GM18868 (cell line): ENCODE data around the gene PQBP1.

ENCODE experiments used
- ATAC-seq: cut with Tn5 transposase; IDR thresholded peaks from one replicate; pipeline ENCODE4 v1.9.1; 2021; ENCODE audit warnings: mild to moderate bottlenecking, moderate library complexity; ENCODE audit not compliant: unreplicated experiment

The PQBP1 gene

DNA sequence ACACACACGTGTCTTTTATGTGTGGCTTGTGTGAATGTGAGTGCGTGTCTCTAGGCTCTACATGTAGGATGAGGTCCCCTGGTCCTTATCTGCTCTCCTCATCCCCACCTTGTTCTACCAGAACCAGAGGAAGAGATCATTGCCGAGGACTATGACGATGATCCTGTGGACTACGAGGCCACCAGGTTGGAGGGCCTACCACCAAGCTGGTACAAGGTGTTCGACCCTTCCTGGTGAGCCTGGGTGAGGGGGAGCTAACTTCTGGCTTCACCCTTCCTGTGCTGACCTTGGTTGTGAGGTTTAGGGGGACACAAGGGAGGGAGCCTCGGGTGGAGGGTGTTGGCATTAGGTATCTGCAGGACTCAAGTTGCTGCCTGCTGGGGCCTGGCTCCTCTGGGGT, 3.3 kb downstream of the PQBP1 start:
- no peak for ATAC-seq

DNA sequence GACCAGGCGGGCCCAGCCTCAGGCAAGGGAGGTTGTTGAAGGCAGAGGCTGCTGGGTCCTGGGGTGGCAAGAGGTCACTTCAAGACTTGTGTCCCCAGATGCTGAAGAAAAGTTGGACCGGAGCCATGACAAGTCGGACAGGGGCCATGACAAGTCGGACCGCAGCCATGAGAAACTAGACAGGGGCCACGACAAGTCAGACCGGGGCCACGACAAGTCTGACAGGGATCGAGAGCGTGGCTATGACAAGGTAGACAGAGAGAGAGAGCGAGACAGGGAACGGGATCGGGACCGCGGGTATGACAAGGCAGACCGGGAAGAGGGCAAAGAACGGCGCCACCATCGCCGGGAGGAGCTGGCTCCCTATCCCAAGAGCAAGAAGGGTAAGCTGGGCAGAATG, 4.4 kb downstream of the PQBP1 start:
- ATAC-seq, result no peak

DNA sequence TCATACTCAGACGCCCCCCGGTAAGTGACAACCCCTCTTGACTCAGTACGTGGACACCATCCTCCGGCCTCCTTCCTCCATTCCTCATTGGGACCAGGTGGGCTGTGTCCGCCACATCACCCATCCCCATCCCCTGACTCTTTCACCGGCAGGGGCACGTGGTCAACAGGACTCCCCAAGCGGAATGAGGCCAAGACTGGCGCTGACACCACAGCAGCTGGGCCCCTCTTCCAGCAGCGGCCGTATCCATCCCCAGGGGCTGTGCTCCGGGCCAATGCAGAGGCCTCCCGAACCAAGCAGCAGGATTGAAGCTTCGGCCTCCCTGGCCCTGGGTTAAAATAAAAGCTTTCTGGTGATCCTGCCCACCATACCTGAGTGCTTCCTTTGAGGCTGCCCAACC, 5.0 kb downstream of the PQBP1 start:
- ATAC-seq, result no peak

DNA sequence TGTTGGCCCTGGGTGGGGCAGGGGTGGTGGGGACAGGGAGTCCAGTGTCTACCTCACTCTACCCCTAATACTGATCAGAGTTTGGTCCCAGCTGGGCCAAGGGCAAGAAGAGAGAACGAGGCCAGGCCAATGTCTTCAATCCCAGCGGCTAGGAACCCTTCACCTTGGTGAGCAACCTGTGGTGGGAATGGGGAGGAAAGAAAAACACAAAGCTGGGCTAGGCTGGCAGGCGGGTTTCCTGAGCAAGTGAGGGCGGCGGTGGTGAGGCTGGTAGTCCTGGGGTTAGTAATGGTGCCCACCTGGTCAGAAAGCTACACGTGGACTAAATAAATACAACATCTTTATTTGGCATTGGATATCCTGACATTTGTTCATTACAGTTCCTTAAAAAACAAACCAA, 5.6 kb downstream of the PQBP1 start:
- ATAC-seq, result no peak

DNA sequence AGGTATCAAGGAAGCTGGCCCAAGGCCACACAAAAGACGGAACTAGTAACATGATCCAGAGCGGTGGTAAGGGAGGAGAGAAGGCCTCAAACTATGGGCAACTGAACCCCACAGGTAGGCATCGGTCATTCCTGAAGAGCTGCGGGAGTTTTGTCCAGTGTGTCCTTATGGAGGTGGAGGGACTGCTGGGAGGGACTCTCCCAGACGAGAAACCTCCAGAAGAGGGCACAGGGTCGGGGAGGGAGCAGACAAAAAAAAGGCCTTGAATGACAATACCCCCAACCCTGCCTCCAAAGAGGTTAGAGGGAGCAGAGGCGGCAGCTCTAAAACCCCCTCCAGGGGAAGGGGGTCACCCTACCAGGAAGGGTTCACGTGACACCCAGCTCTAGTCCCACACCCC, 6.5 kb downstream of the PQBP1 start:
- ATAC-seq, result no peak

DNA sequence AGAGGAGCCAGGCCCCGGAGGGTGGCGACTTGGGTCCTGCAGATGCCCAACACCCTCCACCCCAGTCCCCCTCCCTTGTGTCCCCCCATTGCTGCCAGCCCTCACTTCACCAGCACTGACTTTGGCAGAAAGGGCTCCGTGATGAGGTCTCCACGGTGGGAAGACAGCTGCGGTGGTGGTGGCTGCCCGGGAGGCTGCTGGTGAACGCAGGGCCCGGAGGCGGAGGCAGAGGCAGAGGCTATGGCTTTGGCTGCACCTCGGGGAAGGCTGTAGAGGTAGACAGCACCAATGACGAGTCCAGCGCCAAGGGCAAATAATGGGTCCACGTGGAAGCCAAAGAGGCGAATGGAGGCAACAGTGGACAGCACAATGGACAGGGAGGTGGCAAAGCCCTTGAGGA, 6.9 kb downstream of the PQBP1 start:
- ATAC-seq, result no peak

DNA sequence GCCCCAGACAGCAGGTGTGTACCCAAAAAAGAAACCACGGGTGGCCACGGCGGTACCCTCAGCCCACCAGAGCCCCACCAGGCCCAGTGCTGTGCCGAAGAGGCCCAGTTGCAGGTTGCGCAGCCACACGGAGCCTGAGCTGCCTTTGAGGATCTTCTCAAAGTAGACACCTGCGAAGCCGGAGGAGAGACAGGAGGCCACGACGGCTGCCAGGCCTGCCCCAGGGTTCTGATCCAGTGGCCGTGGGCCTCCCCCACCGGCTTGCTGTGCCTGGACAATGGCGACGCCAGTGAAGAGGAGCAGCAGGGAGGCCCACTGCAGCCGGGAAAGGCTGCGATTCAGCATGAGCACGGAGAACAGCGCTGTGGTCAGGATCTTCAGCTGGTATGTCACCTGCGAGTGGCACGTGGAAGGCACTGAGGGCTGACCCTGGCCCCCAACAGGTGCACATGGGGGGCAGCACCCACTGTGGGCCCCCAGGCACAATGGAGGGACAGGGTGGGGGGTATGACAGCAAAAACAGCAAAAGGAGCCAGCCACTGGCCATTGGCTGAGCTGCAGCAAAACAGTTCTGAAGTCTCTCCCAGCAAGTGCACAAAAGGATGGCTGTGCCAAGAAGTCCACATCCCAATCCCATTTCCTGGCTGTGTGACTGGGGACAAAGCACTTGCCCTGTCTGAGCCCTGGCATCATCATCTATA, 7.5 kb downstream of the PQBP1 start:
- ATAC-seq, result no peak

DNA sequence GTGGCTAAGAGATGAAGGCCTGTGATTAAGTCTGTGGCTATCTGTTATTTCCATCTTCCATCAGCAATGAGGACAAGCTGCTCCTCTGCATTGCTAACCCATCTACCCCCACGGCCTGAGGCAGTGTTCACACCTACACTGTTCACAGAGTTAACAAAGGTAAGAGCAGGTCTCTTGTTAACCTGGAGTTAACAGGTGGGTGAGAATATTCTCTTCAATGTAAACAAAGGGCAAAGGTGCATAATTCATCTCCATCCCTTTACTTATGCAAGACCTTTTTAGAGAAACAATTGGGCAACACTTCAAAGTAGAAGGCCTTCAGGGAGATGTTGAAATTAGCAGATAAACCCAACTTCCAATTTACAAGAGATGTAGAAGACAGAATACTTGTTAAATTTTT, 10.9 kb downstream of the PQBP1 start:
- no peak for ATAC-seq

DNA sequence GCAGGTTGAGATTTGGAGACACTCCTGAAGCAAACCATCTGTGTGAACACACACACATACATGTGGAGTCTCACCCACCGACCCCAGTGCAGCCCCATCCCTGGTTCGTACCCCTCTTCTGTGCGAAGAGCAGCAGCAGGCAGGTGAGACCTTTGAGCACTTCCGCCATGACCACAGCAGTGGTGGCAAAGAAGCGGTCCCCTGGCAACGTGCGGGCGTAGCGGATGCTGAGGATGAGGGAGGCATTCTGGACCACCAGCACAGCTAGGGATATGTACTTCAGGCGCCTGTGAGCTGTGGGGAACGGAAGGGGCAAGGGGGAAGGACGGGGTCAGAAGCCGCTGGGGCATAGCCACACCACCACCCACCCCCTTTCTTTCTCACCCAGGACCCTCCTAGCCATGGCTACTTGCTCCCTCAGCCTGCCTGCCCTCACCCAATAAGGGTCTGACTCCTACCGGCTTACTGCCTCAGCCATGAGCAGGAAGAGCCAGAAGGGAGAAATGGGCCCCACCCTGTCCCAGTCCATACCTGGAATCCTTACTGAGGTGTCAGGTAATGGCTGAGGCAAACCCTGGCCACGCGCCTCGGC, 12.1 kb downstream of the PQBP1 start:
- no peak for ATAC-seq

DNA sequence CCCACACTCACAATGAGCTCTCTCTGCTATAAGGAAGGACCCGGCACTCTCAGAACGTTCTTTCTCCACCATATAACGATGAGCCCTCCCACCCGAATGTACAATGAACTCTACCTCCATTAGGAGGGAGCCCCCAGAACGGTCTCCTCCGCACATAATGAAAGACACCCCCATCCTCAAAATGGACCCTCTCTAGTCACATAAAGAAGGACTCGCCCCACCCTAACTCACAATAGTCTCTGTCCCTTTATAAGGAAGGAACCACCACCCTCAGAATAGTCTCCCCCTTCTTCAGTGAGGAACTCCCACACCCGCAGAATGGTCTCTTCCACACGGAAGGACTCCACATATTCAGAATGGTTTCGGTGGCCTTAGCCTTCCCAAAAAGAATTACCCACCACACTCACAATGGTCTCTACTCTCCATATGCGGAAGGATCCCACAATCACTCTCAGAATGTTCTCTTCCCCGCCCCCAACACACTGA, 13.2 kb downstream of the PQBP1 start:
- no peak for ATAC-seq

DNA sequence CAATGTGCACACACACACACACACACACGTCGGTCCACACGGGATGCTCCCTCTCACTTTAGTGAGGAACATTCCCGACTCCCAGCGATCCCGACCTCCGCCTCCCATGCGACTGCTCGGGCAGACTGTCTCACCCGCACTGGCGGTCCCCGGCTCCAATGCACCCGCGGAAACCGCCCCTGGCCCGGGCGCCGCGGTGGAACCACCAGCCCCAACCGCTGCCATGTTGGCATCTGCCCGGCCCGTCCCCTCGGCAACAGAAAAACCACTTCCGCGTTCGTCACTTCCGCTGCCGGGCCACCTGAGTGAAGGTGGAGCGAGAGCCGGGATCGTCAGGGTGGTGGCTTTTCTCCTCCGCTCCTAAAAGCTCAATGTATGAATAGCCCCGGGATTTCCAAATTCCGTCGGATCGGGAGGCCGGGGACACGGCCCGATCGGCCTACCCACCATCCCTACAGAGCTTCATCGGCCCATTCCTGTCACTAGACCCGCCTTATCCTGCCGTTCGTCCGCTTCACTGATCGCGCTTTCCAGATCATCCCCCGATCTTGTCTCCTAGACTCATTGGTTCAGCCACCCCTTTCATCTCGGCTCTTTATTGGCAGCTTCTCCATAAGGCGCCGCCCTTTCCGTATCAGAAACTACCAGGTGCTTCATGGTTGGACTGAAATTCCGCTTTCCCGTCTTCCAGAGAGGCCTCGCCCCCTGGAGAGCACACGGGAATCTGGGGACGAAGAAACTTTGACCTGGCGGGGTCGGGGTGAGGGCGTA, 13.9 kb downstream of the PQBP1 start, which contains the start of gene SLC35A2:
Gene SLC35A2, minus strand, starts transcription at position 235 of the 771 bp plus-strand sequence. Its CDS starts 10 bp downstream, at position 225.
- peak; percentile 77 for ATAC-seq

DNA sequence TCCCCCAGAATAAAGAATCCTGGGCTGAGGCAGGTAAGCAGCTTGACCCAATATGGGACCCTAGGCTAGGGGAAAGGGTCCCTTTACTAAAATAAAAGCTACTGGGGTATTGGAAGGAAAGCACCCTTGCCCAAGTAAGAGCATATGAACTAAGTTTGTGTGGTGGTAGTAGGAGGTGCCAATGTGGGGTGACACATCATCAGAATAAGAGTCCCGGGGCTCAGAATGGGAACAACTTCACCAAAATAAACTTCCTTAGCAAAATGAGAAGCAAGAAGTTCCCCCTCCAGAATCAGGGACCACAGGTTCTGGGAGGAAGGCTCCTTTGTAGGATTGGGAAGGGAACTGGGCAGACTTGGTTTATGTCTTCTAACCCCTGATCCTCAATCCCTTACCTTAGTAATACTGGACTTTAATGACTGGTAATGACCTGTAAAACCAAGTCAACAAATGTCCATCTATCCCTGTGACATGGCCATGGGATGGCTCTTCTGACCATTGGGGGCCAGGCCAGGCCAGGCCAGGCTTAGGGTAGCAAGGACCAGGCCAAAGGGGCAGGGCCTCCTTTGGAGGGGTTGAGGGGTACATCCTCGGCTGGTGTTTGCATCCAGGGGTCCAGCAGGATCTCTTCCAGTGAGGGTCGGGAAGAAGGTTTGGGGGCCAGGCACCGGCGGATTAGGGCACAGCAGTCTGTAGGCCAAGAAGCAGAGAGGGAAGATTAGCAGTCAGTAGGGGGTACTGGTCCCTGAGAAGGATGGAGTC, 16.1 kb downstream of the PQBP1 start:
- no peak for ATAC-seq

DNA sequence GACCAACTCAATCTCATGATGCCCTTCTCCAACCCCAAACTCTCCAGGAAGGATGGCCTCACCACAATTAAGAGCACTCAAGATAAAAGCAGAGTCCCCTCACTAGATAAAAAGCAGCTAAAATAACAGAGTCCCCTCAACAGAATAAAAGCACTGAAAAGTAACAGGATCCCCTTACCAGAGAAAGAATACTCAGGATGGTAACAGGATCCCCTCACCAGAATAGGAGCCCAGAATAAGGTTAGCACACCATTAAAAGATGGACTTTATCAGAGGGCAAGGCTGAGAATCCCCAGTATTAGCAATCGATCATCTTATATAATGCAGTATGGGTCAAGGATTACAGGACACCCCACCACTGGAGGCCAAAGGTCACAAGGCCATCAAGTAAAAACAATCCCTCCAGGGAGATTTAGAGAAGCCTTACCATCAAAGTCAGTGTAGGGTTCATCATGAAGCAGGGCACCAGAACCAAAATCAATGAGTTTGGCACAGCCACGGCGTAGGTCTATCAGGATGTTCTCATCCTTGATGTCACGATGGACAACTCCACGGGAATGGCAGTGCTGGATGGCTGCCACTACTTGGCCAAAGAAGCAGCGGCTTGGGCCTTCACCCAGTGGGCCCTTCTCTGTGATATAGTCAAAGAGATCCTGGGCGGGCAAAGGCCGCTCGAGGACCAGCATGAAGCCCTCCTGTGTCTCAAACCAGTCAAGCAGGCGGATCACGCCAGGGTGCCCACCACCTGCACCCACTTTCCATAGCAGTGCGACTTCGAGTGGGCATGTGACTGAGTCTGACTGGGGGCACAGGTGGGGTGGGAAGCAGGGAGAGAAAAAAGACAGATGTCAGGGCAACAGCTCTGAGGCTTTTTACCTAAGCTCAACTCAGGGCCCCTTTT, 17.1 kb downstream of the PQBP1 start:
- no peak for ATAC-seq

DNA sequence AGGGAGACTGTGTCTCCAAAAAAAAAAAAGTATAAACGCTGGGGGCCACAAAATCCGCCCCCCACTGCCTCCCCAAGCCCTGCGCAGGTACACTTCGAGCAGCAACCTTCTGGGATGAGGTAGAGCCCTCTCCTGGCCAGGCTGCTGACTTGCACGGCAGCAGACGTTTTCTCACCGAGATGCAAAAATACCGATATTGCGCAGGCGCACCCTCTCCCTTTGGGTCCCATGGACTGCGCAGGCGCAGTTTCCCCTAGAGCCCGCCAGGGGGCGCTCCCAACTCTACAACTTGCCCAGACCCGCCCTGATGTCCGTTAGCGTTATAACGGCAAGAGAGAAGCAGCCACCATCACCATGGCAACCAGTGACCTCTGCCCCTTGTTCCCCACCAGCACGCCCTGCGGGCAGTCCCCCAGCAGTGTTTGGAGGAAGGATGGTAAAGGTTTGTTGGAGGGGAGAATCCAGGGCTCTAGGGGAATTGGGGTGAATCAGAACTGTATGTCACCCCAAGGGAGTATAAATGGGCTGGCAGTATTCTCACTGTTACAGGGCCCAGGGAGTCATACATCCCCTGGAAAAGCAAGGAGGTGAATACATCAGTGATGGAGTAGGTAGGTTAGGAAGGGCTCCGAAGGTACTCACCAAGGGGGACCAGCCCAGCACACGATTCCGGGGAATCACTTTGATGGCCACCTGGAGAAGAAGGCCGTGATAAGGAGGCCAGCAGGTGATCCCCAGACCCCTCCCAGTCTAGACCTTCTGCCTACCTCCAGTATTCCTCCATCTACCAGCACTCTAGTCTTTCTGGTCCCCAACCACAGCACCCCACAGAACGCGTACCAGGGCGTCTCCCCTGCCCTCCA, 19.6 kb downstream of the PQBP1 start:
- peak; percentile 42 for ATAC-seq

DNA sequence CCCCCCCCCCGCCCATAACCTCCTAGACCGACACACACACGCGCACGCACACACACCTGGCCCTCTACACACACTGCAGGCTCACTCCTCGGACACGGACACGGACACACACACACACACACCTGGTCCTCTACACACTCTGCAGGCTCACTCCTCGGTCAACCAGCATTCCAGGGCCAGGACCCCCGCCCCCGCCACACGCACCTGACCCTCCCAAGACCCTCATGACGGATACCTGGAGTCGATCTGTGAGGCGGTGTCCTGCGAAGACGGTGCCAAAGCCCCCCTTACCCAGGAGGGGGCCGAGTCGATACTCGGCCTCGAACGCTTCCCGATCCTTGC, 20.5 kb downstream of the PQBP1 start:
- ATAC-seq, result no peak

DNA sequence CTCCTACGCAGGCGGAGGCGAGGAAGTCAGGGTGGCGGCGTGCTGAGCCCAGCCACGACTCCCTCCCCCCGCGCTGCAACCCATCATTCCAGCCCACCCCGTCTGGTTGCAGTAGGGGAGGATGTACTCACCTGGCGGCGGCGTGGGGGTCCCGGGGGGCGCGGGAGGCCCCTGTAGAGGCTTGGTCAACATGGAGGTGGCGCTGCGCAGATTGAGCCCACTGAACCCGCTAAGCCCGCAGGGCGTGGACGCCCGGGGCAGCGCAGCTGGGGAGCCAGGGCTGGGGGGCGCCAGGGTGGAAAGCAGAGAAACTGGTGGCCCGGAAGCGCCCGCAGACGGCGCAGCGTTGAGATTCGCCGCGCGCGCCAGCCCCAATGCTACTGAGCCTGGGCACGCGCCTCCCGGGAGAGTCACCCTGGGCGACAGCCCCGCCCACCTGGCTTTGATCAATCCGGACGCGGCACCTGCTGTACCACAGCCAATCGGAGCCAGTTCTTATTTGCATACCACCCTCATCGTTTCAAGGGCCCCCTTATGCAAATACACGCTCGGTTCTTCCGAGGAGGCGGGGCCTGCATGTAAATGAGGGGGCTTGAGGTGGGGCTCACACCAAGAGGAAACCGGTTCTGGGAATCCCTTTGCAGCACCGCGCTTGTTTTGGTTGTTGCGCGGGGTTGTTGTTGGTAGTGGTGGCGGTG, 21.1 kb downstream of the PQBP1 start, which contains the start of gene PIM2:
Gene PIM2, minus strand, starts transcription at position 382 of the 698 bp plus-strand sequence. Its CDS starts 190 bp downstream, at position 192.
- peak; percentile 79 for ATAC-seq

DNA sequence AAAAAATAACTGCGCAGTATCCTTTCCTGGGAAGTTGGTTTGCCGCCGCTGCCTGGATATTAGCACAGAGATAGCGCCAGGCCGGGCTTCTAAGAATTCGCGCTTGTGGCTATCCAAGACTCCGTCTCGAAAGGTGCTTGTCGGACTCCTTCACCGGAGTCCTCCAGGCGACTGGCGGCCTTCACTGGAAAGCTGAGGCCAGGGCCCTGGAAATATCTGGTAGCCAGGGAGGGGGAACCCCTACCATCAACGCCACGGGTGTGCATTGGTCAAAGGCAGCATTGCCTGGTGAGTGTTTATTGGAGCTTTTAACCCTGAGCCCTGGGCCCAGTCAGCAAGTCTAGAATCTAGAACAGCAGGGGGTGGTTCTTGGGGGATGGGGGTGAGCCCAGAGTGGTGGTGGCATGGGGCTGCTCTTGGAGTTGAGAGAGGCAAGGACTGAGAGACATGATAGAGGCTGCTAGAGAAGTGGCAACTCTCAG, 21.7 kb downstream of the PQBP1 start:
- no peak for ATAC-seq

DNA sequence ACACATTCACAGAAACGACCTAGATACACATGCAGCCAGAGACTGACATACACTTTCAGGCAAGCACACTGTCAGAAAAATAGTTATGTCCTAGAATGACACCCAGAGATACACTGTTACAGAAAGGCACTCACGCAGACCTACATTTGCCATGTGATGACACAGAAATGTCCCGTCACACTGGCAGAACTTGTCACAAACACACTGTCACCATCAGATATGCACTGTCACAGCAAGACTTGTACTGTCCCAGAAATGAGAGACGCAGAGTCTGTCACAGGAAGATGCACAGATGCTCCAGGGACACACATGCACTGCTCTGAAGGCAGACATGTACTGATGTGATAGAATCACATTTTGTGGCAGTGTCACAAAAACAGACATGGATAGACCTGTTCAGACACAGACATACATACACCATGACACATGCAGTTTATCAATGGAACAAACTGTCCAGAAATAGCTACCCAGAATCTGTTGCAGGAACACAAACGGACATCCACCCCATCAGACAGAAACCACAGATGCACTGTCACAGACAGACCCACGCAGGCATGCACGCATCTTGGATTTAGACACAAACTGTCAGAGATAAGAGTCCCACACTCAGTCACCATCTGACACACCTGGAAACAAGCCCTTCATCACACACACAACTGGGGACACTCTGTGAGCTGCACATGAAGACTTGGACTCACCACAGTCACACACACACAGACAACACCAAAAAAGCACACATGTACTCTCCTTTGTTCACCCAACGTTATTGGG, 22.4 kb downstream of the PQBP1 start:
- ATAC-seq, result no peak
